KMS-11 (cell line): ENCODE measurements around the gene ABHD4.
"Not testable (repeated sequence)": the region's sequence is repeated elsewhere in the genome, so short reads cannot be mapped to it uniquely, and the experiment has no call there.

Source experiments
- H2AFZ ChIP-seq: fragments of 200-600 bp; sonication (generic); 2 replicates; pipeline ENCODE4 v1.6.1; 2016; ENCODE audit warnings: antibody characterized with exemption, mixed run types, low read depth
- H3K27ac ChIP-seq: fragments of 200-600 bp; sonication (generic); 2 replicates; pipeline ENCODE4 v1.6.1; 2016; ENCODE audit warnings: mild to moderate bottlenecking, mixed run types
- H3K27me3 ChIP-seq: fragments of 200-600 bp; sonication (generic); 2 replicates; pipeline ENCODE4 v1.6.1; 2017; ENCODE audit warnings: mild to moderate bottlenecking, low read depth, mixed run types, moderate library complexity; ENCODE audit not compliant: insufficient read depth
- H3K36me3 ChIP-seq: fragments of 200-600 bp; sonication (generic); 2 replicates; pipeline ENCODE4 v1.6.1; 2017; ENCODE audit warnings: mild to moderate bottlenecking, mixed run types; ENCODE audit not compliant: insufficient read depth
- H3K4me1 ChIP-seq: fragments of 200-600 bp; sonication (generic); 2 replicates; pipeline ENCODE4 v1.6.1; 2016; ENCODE audit warnings: mild to moderate bottlenecking, low read depth, mixed run types; ENCODE audit not compliant: poor library complexity, severe bottlenecking
- H3K4me2 ChIP-seq: fragments of 200-600 bp; sonication (generic); 2 replicates; pipeline ENCODE4 v1.7.0; 2016; ENCODE audit warnings: mild to moderate bottlenecking, mixed run types
- H3K4me3 ChIP-seq: fragments of 200-600 bp; sonication (generic); IDR thresholded peaks from 2 replicates; pipeline ENCODE4 v1.6.1; 2017; ENCODE audit warnings: low read depth, low read length, mixed read lengths; ENCODE audit not compliant: insufficient read depth
- H3K79me2 ChIP-seq: fragments of 200-600 bp; sonication (generic); 2 replicates; pipeline ENCODE4 v1.6.1; 2016; ENCODE audit warnings: low read depth, mixed run types; ENCODE audit not compliant: insufficient read depth
- H3K9ac ChIP-seq: fragments of 200-600 bp; sonication (generic); 2 replicates; pipeline ENCODE4 v1.6.1; 2016; ENCODE audit warnings: mild to moderate bottlenecking, mixed run types
- H4K20me1 ChIP-seq: fragments of 200-600 bp; sonication (generic); 2 replicates; pipeline ENCODE4 v1.6.1; 2016; ENCODE audit warnings: mild to moderate bottlenecking, mixed run types; ENCODE audit not compliant: insufficient read depth
- CTCF ChIP-seq: fragments of 200-600 bp; sonication (generic); conservative IDR thresholded peaks from 2 replicates; pipeline ENCODE4 v1.6.1; 2017; ENCODE audit warnings: low read depth, mild to moderate bottlenecking, antibody characterized with exemption, low read length, moderate library complexity, mixed read lengths

Gene ABHD4

DNA sequence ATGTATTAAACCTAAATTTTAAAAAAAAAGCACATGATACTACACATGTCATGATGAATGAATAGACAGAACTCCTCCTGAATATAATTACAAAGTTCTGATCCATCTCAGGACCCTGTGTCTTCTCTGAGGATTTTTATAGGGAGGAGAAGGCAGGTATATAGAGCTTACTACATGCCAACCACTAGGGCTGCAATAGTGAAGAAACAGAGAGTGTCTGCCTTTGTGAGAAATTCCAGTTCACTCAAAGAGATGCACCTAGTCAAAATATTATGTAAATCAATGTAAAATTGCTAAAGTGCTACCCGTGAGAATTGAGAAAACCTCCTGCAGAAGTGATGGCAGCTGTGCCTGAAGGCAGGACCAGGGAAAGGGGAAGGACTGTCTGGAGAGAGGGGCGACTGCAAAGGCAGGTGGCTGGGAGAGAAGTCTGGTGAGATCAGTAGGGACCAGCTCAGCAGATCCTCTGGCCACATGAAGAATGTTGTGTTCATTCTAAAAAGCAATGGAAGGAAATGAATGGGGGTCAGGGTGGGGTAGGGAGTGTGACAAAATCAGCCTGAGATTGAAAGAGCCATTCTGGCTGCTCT, 15.1 kb downstream of the ABHD4 start:
- Histone ChIP-seq H3K4me2 (peak overlapping the region; percentile 98), H3K4me3 (no peak overlapping the region), H3K36me3 (no peaks in the 10 kb centered on the region), H3K79me2 (no peaks in the 10 kb centered on the region), H3K27me3 (no peaks in the 10 kb centered on the region), H3K4me1 (peaks cover 53% of the 10 kb centered on the region), H4K20me1 (no peaks in the 10 kb centered on the region), H3K27ac (peak overlapping the region; percentile 82), H2AFZ (no peak overlapping the region), H3K9ac (no peak overlapping the region)
- no peak for TF ChIP-seq CTCF

GRCh38 chr14:22613736-22614239, 15.7 kb downstream of the ABHD4 start:
- H3K4me2 ChIP-seq = peak overlapping the region; percentile 98
- peak overlapping the region; percentile 22; the same call in 1 of the 2 replicates for H2AFZ ChIP-seq
- peak overlapping the region; percentile 82 for H3K27ac ChIP-seq
- H3K27me3 ChIP-seq = no peaks in the 10 kb centered on the region
- peaks cover 51% of the 10 kb centered on the region for H3K4me1 ChIP-seq
- no peak for TF ChIP-seq CTCF
- H3K79me2 ChIP-seq = no peaks in the 10 kb centered on the region
- H3K4me3 ChIP-seq = no peak overlapping the region
- peak overlapping the region; percentile 13; the same call in 1 of the 2 replicates for H3K9ac ChIP-seq
- no peaks in the 10 kb centered on the region for H3K36me3 ChIP-seq
- H4K20me1 ChIP-seq = no peaks in the 10 kb centered on the region

GRCh38 chr14:22614240-22614799, 16.2 kb downstream of the ABHD4 start:
- Histone ChIP-seq H3K27me3 (no peaks in the 10 kb centered on the region), H3K4me1 (peaks cover 51% of the 10 kb centered on the region), H3K4me2 (peak overlapping the region; percentile 98), H3K9ac (peak overlapping the region; percentile 13; the same call in 1 of the 2 replicates), H3K79me2 (no peaks in the 10 kb centered on the region), H2AFZ (peak overlapping the region; percentile 22; the same call in 1 of the 2 replicates), H3K36me3 (no peaks in the 10 kb centered on the region), H3K4me3 (no peak overlapping the region), H4K20me1 (no peaks in the 10 kb centered on the region), H3K27ac (peak overlapping the region; percentile 82)
- no peak for TF ChIP-seq CTCF

DNA sequence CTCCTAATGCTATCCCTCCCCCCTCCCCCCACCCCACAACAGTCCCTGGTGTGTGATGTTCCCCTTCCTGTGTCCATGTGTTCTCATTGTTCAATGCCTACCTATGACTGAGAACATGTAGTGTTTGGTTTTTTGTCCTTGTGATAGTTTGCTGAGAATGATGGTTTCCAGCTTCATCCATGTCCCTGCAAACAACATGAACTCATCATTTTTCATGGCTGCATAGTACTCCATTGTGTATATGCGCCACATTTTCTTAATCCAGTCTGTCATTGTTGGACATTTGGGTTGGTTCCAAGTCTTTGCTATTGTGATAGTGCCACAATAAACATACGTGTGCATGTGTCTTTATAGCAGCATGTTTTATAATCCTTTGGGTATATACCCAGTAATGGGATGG, 17.7 kb downstream of the ABHD4 start:
- not testable (repeated sequence) for H3K27me3 ChIP-seq, H3K4me3 ChIP-seq, H4K20me1 ChIP-seq, H3K9ac ChIP-seq, H3K79me2 ChIP-seq, H3K27ac ChIP-seq, H3K36me3 ChIP-seq, H2AFZ ChIP-seq, H3K4me2 ChIP-seq
- peaks cover 46% of the 10 kb centered on the region for H3K4me1 ChIP-seq

DNA sequence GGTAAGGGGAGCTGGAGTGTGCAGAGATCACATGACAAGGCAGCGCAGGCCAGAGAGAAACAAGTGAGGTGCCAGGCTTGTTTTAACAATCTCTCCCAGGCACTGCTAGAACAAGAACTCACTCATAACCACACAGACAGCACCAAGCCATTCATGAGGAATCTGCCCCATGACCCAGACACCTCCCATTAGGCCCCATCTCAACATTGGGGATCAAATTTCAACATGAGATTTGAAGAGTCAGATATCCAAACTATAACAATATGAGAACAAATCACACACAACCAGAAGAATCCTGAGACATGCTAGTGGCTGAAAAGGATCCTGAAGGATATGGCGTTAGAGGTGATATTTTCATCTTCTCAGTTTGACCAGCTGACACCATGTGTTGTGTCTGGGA, 24.2 kb downstream of the ABHD4 start:
- no peaks in the 10 kb centered on the region for H3K27me3 ChIP-seq
- H3K9ac ChIP-seq = no peak overlapping the region
- H3K4me1 ChIP-seq = peaks cover 12% of the 10 kb centered on the region
- no peaks in the 10 kb centered on the region for H4K20me1 ChIP-seq
- no peak overlapping the region for H3K4me2 ChIP-seq
- no peak overlapping the region for H2AFZ ChIP-seq
- H3K79me2 ChIP-seq = no peaks in the 10 kb centered on the region
- no peak overlapping the region for H3K4me3 ChIP-seq
- TF ChIP-seq CTCF = no peak
- H3K36me3 ChIP-seq = no peaks in the 10 kb centered on the region
- H3K27ac ChIP-seq = no peak overlapping the region
